ENCODE results near the gene TMTC2. TPM values are rescaled to one million over a fixed set of nuclear protein-coding genes. Genes with fewer than 3 reads are reported as not detected.
A peak's percentile ranks its signal among the peaks of the same experiment; 100 is the strongest.

TMTC2 gene
- total RNA-seq: 31.4 TPM
- long read RNA-seq, partial matches to known transcripts: 3 of 30 reads
- long read RNA-seq, other reads (novel, unspliced or antisense): 24 of 30 reads

GRCh38 chr12:82686168-82687020 is at the start of gene TMTC2:
Gene TMTC2 (plus strand): TSS chr12:82686906.
- Histone ChIP-seq H3K36me3 (no peaks in the 10 kb centered on the region), H3K27me3 (ENCODE audit: low read depth) (no peaks in the 10 kb centered on the region), H3K4me1 (peaks cover 30% of the 10 kb centered on the region), H3K27ac (peak within 1 kb of the TSS; percentile 89), H3K4me3 (peak within 1 kb of the TSS; percentile 89), H3K9me3 (no peaks in the 10 kb centered on the region)
- intact Hi-C loops (cut with DNase I): no loop called here
- no peak for TF ChIP-seq CTCF (IDR thresholded peaks at IDR 0.05)
- DNase-seq (peak; percentile 94), ATAC-seq (peak; percentile 96 to 98)

GRCh38 chr12:82638324-82638723 is 48.4 kb upstream of the TMTC2 start:
- H3K36me3 ChIP-seq: no peaks in the 10 kb centered on the region
- ATAC-seq (no peak), DNase-seq (no peak)
- no peak overlapping the region for H3K27ac ChIP-seq
- intact Hi-C loops (cut with DNase I): no loop called here
- H3K9me3 ChIP-seq: no peaks in the 10 kb centered on the region
- no peak for TF ChIP-seq CTCF (IDR thresholded peaks at IDR 0.05)
- no peak overlapping the region for H3K4me3 ChIP-seq
- no peaks in the 10 kb centered on the region for H3K4me1 ChIP-seq
- no peaks in the 10 kb centered on the region for H3K27me3 ChIP-seq (ENCODE audit: low read depth)

GRCh38 chr12:82644896-82645295 is 41.8 kb upstream of the TMTC2 start:
- intact Hi-C loops (cut with DNase I): no loop called here
- H3K9me3 ChIP-seq: no peaks in the 10 kb centered on the region
- no peaks in the 10 kb centered on the region for H3K27me3 ChIP-seq (ENCODE audit: low read depth)
- H3K27ac ChIP-seq: no peak overlapping the region
- no peaks in the 10 kb centered on the region for H3K4me1 ChIP-seq
- no peaks in the 10 kb centered on the region for H3K36me3 ChIP-seq
- ATAC-seq (no peak), DNase-seq (no peak)
- no peak overlapping the region for H3K4me3 ChIP-seq
- no peak for TF ChIP-seq CTCF (IDR thresholded peaks at IDR 0.05)

GRCh38 chr12:82645414-82645813 is 41.3 kb upstream of the TMTC2 start:
- TF ChIP-seq CTCF (IDR thresholded peaks at IDR 0.05): no peak

GRCh38 chr12:82647853-82648252 is 38.9 kb upstream of the TMTC2 start:
- DNase-seq (no peak), ATAC-seq (no peak)
- no peak for TF ChIP-seq CTCF (IDR thresholded peaks at IDR 0.05)

More at GRCh38 chr12:82645414-82645813, 41.3 kb upstream of the TMTC2 start:
- H3K27me3 ChIP-seq (ENCODE audit: low read depth): no peaks in the 10 kb centered on the region
- ATAC-seq (no peak), DNase-seq (no peak)
- H3K9me3 ChIP-seq: no peaks in the 10 kb centered on the region
- H3K4me3 ChIP-seq: no peak overlapping the region
- no peak overlapping the region for H3K27ac ChIP-seq
- H3K36me3 ChIP-seq: no peaks in the 10 kb centered on the region
- intact Hi-C loops (cut with DNase I): no loop called here
- no peaks in the 10 kb centered on the region for H3K4me1 ChIP-seq

More at GRCh38 chr12:82647853-82648252, 38.9 kb upstream of the TMTC2 start:
- H3K27ac ChIP-seq: no peak overlapping the region
- no peaks in the 10 kb centered on the region for H3K27me3 ChIP-seq (ENCODE audit: low read depth)
- no peaks in the 10 kb centered on the region for H3K9me3 ChIP-seq
- no peaks in the 10 kb centered on the region for H3K4me1 ChIP-seq
- intact Hi-C loops (cut with DNase I): no loop called here
- H3K36me3 ChIP-seq: no peaks in the 10 kb centered on the region
- H3K4me3 ChIP-seq: no peak overlapping the region

Data from lower lobe of right lung (tissue), 2 donors.